ENCODE results near the gene EFCAB13. TPM values are rescaled to one million over a fixed set of nuclear protein-coding genes. Genes with fewer than 3 reads are reported as not detected.
A peak's percentile ranks its signal among the peaks of the same experiment; 100 is the strongest.
"Not testable (repeated sequence)": the region's sequence is repeated elsewhere in the genome, so short reads cannot be mapped to it uniquely, and the experiment has no call there.

EFCAB13 gene
- polyA plus RNA-seq, 1 donor: 9.4 TPM

GRCh38 chr17:47425887-47426635 lies 102.3 kb downstream of the EFCAB13 start:
- DNase-seq; H3K36me3 ChIP-seq (ENCODE audit: control insufficient read depth, insufficient read depth, low read length); H3K4me3 ChIP-seq (ENCODE audit: low read length); H3K9me3 ChIP-seq (ENCODE audit: control insufficient read depth, low read depth, low read length); H3K27me3 ChIP-seq (ENCODE audit: control insufficient read depth, insufficient read depth, low read length); H3K27ac ChIP-seq (ENCODE audit: low read length): not testable (repeated sequence)
- peaks cover 23% of the 10 kb centered on the region for H3K4me1 ChIP-seq (ENCODE audit: control insufficient read depth, insufficient read depth, low read length)
- WGBS (ENCODE audit: insufficient coverage, low lambda C conversion rate): 83% methylated on average over 3 of the region's 3 CpGs

DNA sequence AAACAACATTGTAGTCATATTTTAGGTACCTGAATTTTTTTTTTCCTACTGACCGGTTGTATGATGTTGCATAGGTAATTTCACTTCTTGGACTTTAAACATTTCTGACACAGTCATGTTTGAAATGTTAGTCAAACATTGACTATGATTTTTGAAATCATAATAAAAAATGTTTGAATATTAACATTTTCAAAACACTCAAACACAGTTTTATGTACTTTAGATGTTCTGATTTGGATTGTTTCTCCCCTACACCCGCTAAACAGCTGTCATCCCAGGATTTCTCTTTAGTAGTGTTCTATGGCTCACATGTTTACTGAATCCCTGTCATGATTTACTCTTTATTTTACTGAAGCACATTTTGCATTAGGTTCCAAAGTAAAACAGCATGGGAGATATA lies 104.2 kb downstream of the EFCAB13 start:
- H3K27ac ChIP-seq (ENCODE audit: low read length): peak overlapping the region; percentile 81
- peak; percentile 28 to 70 for DNase-seq
- 57% methylated on average over 1 of the region's 2 CpGs for WGBS (ENCODE audit: insufficient coverage, low lambda C conversion rate)
- H3K36me3 ChIP-seq (ENCODE audit: control insufficient read depth, insufficient read depth, low read length): no peaks in the 10 kb centered on the region
- H3K4me3 ChIP-seq (ENCODE audit: low read length): no peak overlapping the region
- no peaks in the 10 kb centered on the region for H3K27me3 ChIP-seq (ENCODE audit: control insufficient read depth, insufficient read depth, low read length)
- H3K9me3 ChIP-seq (ENCODE audit: control insufficient read depth, low read depth, low read length): no peaks in the 10 kb centered on the region
- H3K4me1 ChIP-seq (ENCODE audit: control insufficient read depth, insufficient read depth, low read length): peaks cover 20% of the 10 kb centered on the region

DNA sequence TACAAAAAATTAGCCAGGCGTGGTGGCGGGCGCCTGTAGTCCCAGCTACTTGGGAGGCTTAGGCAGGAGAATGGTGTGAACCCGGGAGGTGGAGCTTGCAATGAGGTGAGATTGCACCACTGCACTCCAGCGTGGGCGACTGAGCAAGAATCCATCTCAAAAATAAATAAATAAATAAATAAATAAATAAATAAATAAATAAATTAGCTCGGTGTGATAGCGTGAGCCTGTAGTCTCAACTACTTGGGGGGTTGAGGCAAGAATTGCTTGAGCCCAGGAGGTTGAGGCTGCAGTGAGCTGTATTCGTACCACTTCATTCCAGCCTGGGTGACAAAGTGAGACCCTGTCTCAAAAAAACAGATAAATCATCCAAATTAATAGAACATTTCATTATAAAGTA lies 108.5 kb downstream of the EFCAB13 start:
- not testable (repeated sequence) for H3K36me3 ChIP-seq (ENCODE audit: control insufficient read depth, insufficient read depth, low read length)
- peaks cover 19% of the 10 kb centered on the region for H3K4me1 ChIP-seq (ENCODE audit: control insufficient read depth, insufficient read depth, low read length)
- 100% methylated on average over 2 of the region's 9 CpGs for WGBS (ENCODE audit: insufficient coverage, low lambda C conversion rate)

DNA sequence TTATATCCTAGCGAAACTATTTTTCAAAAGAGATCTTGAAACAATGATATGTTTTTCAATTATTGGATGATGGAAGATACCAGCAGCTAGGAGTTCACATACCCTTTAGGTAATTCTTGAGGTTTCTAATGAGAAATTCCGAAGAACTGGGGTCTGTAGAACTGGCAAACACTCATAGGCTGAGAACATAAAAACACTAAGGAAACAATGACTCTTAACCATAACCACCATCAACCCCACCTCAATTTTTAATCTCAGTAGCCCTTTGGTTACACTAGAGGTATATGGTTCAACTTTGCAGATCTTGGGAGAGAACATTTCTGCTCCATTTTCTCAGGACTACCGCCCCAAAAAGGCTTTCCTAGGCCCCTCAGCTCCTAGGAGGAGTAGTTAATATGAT lies 141.4 kb downstream of the EFCAB13 start:
- H3K4me3 ChIP-seq (ENCODE audit: low read length): no peak overlapping the region
- no peak overlapping the region for H3K27ac ChIP-seq (ENCODE audit: low read length)
- DNase-seq: no peak
- H3K27me3 ChIP-seq (ENCODE audit: control insufficient read depth, insufficient read depth, low read length): no peaks in the 10 kb centered on the region
- no peaks in the 10 kb centered on the region for H3K4me1 ChIP-seq (ENCODE audit: control insufficient read depth, insufficient read depth, low read length)
- peaks cover 2% of the 10 kb centered on the region for H3K36me3 ChIP-seq (ENCODE audit: control insufficient read depth, insufficient read depth, low read length)
- WGBS (ENCODE audit: insufficient coverage, low lambda C conversion rate): 100% methylated on average over 1 of the region's 3 CpGs
- H3K9me3 ChIP-seq (ENCODE audit: control insufficient read depth, low read depth, low read length): no peaks in the 10 kb centered on the region

More for the DNA sequence above, 108.5 kb downstream of the EFCAB13 start:
- not testable (repeated sequence) for H3K27ac ChIP-seq (ENCODE audit: low read length); H3K9me3 ChIP-seq (ENCODE audit: control insufficient read depth, low read depth, low read length); H3K4me3 ChIP-seq (ENCODE audit: low read length); H3K27me3 ChIP-seq (ENCODE audit: control insufficient read depth, insufficient read depth, low read length); DNase-seq

DNA sequence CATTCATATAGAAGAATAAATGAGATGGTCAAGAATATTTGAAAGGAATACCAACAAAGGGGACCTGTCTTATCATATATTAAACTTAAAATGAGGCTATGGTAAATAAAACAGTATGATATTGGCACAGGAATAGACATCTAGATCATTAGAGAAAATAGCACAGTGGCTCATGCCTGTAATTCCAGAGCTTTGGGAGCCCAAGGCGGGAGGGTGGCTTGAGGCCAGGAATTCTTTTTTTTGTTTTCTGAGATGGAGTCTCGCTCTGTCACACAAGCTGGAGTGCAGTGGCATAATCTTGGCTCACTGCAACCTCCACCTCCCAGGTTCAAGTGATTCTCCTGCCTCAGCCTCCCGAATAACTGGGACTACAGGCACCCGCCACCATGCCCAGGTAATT lies 143.2 kb downstream of the EFCAB13 start:
- H3K36me3 ChIP-seq (ENCODE audit: control insufficient read depth, insufficient read depth, low read length); H3K4me3 ChIP-seq (ENCODE audit: low read length); H3K9me3 ChIP-seq (ENCODE audit: control insufficient read depth, low read depth, low read length); H3K27me3 ChIP-seq (ENCODE audit: control insufficient read depth, insufficient read depth, low read length); H3K27ac ChIP-seq (ENCODE audit: low read length); DNase-seq; H3K4me1 ChIP-seq (ENCODE audit: control insufficient read depth, insufficient read depth, low read length): not testable (repeated sequence)
- WGBS (ENCODE audit: insufficient coverage, low lambda C conversion rate): no CpG with 5 or more reads among the region's 4 CpGs

DNA sequence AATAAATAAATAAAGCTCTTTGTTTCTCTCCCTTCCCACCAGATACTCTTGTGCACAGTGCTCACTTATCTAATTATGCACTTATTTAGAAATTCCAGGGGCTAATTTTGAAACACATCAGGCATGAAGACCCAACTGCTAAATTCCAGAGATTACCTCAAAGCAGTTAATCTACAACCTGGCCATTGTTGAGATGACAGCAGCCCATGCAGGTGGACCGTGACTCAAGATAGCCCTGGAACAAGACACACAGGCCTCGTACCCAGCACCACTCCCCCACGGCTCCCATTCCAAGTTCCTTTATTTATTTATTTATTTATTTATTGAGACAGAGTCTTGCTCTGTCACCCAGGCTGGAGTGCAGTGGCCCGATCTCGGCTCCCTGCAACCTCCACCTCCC lies 147.1 kb downstream of the EFCAB13 start:
- no peak for DNase-seq
- no peak overlapping the region for H3K4me3 ChIP-seq (ENCODE audit: low read length)
- no peak overlapping the region for H3K27ac ChIP-seq (ENCODE audit: low read length)
- peaks cover 11% of the 10 kb centered on the region for H3K36me3 ChIP-seq (ENCODE audit: control insufficient read depth, insufficient read depth, low read length)
- no peaks in the 10 kb centered on the region for H3K4me1 ChIP-seq (ENCODE audit: control insufficient read depth, insufficient read depth, low read length)
- H3K9me3 ChIP-seq (ENCODE audit: control insufficient read depth, low read depth, low read length): no peaks in the 10 kb centered on the region
- no peaks in the 10 kb centered on the region for H3K27me3 ChIP-seq (ENCODE audit: control insufficient read depth, insufficient read depth, low read length)
- no CpG with 5 or more reads among the region's 5 CpGs for WGBS (ENCODE audit: insufficient coverage, low lambda C conversion rate)

DNA sequence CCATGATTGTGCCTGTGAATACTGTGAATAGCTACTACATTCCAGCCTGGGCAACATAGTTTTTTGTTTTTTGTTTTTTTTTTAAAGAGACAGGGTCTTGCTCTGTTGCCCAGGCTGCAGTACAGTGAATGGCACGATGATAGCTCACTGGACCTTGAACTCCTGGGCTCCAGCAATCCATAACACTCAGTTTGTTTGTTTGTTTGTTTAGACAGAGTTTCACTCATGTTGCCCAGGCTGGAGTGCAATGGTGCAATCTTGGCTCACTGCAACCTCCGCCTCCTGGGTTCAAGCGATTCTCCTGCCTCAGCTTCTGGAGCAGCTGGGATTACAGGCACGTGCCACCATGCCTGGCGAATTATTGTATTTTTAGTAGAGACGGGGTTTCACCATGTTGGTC lies 148.3 kb downstream of the EFCAB13 start:
- H3K4me1 ChIP-seq (ENCODE audit: control insufficient read depth, insufficient read depth, low read length); H3K27ac ChIP-seq (ENCODE audit: low read length); H3K9me3 ChIP-seq (ENCODE audit: control insufficient read depth, low read depth, low read length); DNase-seq; H3K4me3 ChIP-seq (ENCODE audit: low read length); H3K27me3 ChIP-seq (ENCODE audit: control insufficient read depth, insufficient read depth, low read length): not testable (repeated sequence)
- H3K36me3 ChIP-seq (ENCODE audit: control insufficient read depth, insufficient read depth, low read length): peaks cover 14% of the 10 kb centered on the region
- no CpG with 5 or more reads among the region's 6 CpGs for WGBS (ENCODE audit: insufficient coverage, low lambda C conversion rate)

Other genes starting within 250 kb of the EFCAB13 start
- 33.5 TPM for gene CDC27, start 134.7 kb upstream of the EFCAB13 start, polyA plus RNA-seq
- 5.0 TPM for gene MYL4, start 114.6 kb upstream of the EFCAB13 start, polyA plus RNA-seq
- 5.6 TPM for gene ITGB3, start 70.1 kb upstream of the EFCAB13 start, polyA plus RNA-seq
- gene NPEPPS, start 207.2 kb downstream of the EFCAB13 start, polyA plus RNA-seq: 111 TPM

Measured in large intestine (tissue), 3 donors.